Measurements from ENCODE around the gene EGR1. TPM values are rescaled to one million over a fixed set of nuclear protein-coding genes. Genes with fewer than 3 reads are reported as not detected.

EGR1 gene
- polyA plus RNA-seq, 2 of the 4 experiments (the other 2 are of a cell fraction), result 0.59 to 49.3 TPM

- Histone ChIP-seq H3K4me3 (peak within 1 kb of the TSS; percentile 57), H3K4me1 (peaks cover 8% of the 10 kb centered on the region; the same call in 2 of the 3 replicates), H3K4me2 (peak within 1 kb of the TSS; percentile 87), H3K9me3 (no peaks in the 10 kb centered on the region), H3K27ac (peak within 1 kb of the TSS; percentile 60 to 86)
- FAIRE-seq (no peak), ATAC-seq (peak; percentile 72 to 73), DNase-seq (ENCODE audit: low read depth in 1 of 2, low spot score in 1 of 2) (peak; percentile 22 to 62)
- no peak for TF ChIP-seq HOXB13 (CRISPR knock-in tag; IDR thresholded peaks at IDR 0.05; ENCODE audit: low read depth)
- TF ChIP-seq, protein P1, sequence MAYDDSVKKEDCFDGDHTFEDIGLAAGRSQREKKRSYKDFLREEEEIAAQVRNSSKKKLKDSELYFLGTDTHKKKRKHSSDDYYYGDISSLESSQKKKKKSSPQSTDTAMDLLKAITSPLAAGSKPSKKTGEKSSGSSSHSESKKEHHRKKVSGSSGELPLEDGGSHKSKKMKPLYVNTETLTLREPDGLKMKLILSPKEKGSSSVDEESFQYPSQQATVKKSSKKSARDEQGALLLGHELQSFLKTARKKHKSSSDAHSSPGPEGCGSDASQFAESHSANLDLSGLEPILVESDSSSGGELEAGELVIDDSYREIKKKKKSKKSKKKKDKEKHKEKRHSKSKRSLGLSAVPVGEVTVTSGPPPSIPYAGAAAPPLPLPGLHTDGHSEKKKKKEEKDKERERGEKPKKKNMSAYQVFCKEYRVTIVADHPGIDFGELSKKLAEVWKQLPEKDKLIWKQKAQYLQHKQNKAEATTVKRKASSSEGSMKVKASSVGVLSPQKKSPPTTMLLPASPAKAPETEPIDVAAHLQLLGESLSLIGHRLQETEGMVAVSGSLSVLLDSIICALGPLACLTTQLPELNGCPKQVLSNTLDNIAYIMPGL (CRISPR knock-in tag; IDR thresholded peaks at IDR 0.05; ENCODE audit: borderline replicate concordance), result no peak
- TF ChIP-seq, protein P2, sequence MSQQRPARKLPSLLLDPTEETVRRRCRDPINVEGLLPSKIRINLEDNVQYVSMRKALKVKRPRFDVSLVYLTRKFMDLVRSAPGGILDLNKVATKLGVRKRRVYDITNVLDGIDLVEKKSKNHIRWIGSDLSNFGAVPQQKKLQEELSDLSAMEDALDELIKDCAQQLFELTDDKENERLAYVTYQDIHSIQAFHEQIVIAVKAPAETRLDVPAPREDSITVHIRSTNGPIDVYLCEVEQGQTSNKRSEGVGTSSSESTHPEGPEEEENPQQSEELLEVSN (IDR thresholded peaks at IDR 0.05; ENCODE audit: borderline replicate concordance, low read depth), result no peak
- no peak for TF ChIP-seq ATOH8 (CRISPR knock-in tag; IDR thresholded peaks at IDR 0.05; ENCODE audit: low read depth)
- no peak for TF ChIP-seq KDM1A (IDR thresholded peaks at IDR 0.05; ENCODE audit: low read depth)
- no peak for TF ChIP-seq RFX5 (IDR thresholded peaks at IDR 0.05)
- TF ChIP-seq ZSCAN20 (CRISPR knock-in tag; IDR thresholded peaks at IDR 0.05), result no peak
- TF ChIP-seq, protein P3, sequence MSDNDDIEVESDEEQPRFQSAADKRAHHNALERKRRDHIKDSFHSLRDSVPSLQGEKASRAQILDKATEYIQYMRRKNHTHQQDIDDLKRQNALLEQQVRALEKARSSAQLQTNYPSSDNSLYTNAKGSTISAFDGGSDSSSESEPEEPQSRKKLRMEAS (IDR thresholded peaks at IDR 0.05), result no peak
- no peak; the same call in 1 of the 2 replicates for TF ChIP-seq POLR2A (IDR thresholded peaks at IDR 0.05; ENCODE audit: low read length)
- no peak for TF ChIP-seq EHF (CRISPR knock-in tag; IDR thresholded peaks at IDR 0.05)
- TF ChIP-seq SREBF2 (IDR thresholded peaks at IDR 0.05), result no peak
- TF ChIP-seq HDAC2 (IDR thresholded peaks at IDR 0.05), result no peak
- TF ChIP-seq PHF8 (IDR thresholded peaks at IDR 0.05; ENCODE audit: borderline replicate concordance, low read depth), result no peak
- no peak for TF ChIP-seq NR3C1 (IDR thresholded peaks at IDR 0.05)
- TF ChIP-seq RARB (CRISPR knock-in tag; IDR thresholded peaks at IDR 0.05), result no peak
- TF ChIP-seq, protein P4, sequence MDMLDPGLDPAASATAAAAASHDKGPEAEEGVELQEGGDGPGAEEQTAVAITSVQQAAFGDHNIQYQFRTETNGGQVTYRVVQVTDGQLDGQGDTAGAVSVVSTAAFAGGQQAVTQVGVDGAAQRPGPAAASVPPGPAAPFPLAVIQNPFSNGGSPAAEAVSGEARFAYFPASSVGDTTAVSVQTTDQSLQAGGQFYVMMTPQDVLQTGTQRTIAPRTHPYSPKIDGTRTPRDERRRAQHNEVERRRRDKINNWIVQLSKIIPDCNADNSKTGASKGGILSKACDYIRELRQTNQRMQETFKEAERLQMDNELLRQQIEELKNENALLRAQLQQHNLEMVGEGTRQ (IDR thresholded peaks at IDR 0.05), result no peak
- CTCF ChIA-PET, result interaction anchor here (1.0 to 5.1 kb wide), 3 partner anchors 11 to 40 kb away, joined by 3 to 43 read pairs (median 7); no protein-coding TSS in a partner anchor
- POLR2A ChIA-PET, result interaction anchor here (1.4 kb wide), 1 partner anchor 26 kb away, joined by 3 read pairs; the partner anchor contains the start of gene EGR1
- WGBS (ENCODE audit: missing lambda C conversion rate), result 16% methylated on average over 14 of the region's 65 CpGs
These were observed 26.4 kb upstream of the EGR1 start, which contains the start of gene REEP2 for GRCh38 chr5:138438724-138439476. REEP2 (plus strand) TSS chr5:138439057; CDS start chr5:138439209, 152 bp downstream.

DNA sequence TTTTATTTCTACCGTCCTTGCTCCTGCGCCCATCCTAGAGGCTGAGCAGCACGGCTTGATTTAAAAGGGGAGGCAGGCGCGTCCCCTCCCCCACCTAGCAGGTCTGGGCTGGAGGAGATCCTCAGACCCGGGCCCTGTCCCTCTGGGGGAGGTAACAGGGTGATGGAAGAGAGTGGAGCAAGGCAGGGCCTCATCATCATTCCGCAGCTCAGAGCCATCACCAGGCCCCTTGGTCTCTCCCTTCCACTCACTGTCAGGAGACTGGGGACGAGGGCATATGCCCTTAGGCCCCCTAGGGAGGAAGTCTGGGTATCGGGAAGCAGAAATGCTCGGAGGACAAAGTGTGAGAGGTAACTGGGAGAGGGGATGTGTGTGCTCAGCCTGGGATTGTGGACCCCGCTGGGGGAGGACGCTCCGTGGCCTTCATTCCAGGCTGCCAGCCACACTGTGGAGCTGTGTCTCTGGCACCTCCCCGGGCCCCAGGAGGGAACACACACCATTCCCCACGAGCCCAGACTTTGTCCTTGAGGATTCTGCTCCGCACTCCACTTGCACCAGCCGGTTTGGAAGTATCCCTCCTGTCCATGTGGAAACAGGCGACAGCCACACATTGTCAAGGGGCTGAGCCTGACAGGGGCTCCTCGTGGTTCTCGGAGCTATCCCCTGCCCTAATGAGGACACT lies 25.7 kb upstream of the EGR1 start:
- H3K27ac ChIP-seq, result peak overlapping the region; percentile 60 to 86
- DNase-seq (ENCODE audit: low read depth in 1 of 2, low spot score in 1 of 2) (no peak), ATAC-seq (peak; percentile 11 to 42; a peak in 5 of 6 replicates), FAIRE-seq (no peak)
- no peaks in the 10 kb centered on the region for H3K9me3 ChIP-seq
- H3K4me1 ChIP-seq, result peaks cover 8% of the 10 kb centered on the region; the same call in 2 of the 3 replicates
- ChIA-PET CTCF (interaction anchor here (5.1 kb wide), 1 partner anchor 11 kb away, joined by 43 read pairs; no protein-coding TSS in a partner anchor), POLR2A (no interaction called here)
- peak overlapping the region; percentile 87 for H3K4me2 ChIP-seq
- WGBS (ENCODE audit: missing lambda C conversion rate), result 68% methylated on average over 19 of the region's 20 CpGs
- peak overlapping the region; percentile 57 for H3K4me3 ChIP-seq
- TF ChIP-seq, protein P3 (IDR thresholded peaks at IDR 0.05), result no peak
- TF ChIP-seq EHMT2 (IDR thresholded peaks at IDR 0.05; ENCODE audit: low read depth) (no peak), HES2 (IDR thresholded peaks at IDR 0.05) (no peak), FOXS1 (CRISPR knock-in tag; IDR thresholded peaks at IDR 0.05) (no peak), CHD2 (IDR thresholded peaks at IDR 0.05; ENCODE audit: low read length, partially characterized antibody) (no peak), PHF8 (IDR thresholded peaks at IDR 0.05; ENCODE audit: borderline replicate concordance, low read depth) (no peak), MYC (IDR thresholded peaks at IDR 0.05; ENCODE audit: borderline replicate concordance, low read length) (no peak), CEBPB (IDR thresholded peaks at IDR 0.05) (no peak), KDM5A (IDR thresholded peaks at IDR 0.05) (no peak), ZFP36 (IDR thresholded peaks at IDR 0.05; ENCODE audit: borderline replicate concordance, partially characterized antibody) (no peak), RCOR1 (IDR thresholded peaks at IDR 0.05; ENCODE audit: low read depth, low read length) (no peak), RNF2 (IDR thresholded peaks at IDR 0.05; ENCODE audit: borderline replicate concordance, low read depth) (no peak), POLR2A (IDR thresholded peaks at IDR 0.05; ENCODE audit: low read length) (no peak), ZSCAN20 (CRISPR knock-in tag; IDR thresholded peaks at IDR 0.05) (no peak), NR3C1 (IDR thresholded peaks at IDR 0.05) (no peak)
- TF ChIP-seq, protein P1 (CRISPR knock-in tag; IDR thresholded peaks at IDR 0.05; ENCODE audit: borderline replicate concordance), result no peak
